Measurements from ENCODE around the gene NACC1. TPM values are rescaled to one million over a fixed set of nuclear protein-coding genes. Genes with fewer than 3 reads are reported as not detected.
"Not testable (repeated sequence)": the region's sequence is repeated elsewhere in the genome, so short reads cannot be mapped to it uniquely, and the experiment has no call there.

NACC1 gene
- total RNA-seq, 1 donor: 16.0 TPM

GRCh38 chr19:13165162-13165997 lies 47.3 kb downstream of the NACC1 start:
- Histone ChIP-seq H3K4me1 (ENCODE audit: insufficient read depth, low read length) (peaks cover 98% of the 10 kb centered on the region), H3K9me3 (ENCODE audit: low read depth, low read length) (no peaks in the 10 kb centered on the region), H3K4me3 (ENCODE audit: low read length) (no peak overlapping the region), H3K27me3 (ENCODE audit: insufficient read depth, low read length) (no peaks in the 10 kb centered on the region)

- not testable (repeated sequence) for H3K27me3 ChIP-seq (ENCODE audit: insufficient read depth, low read length); H3K9me3 ChIP-seq (ENCODE audit: low read depth, low read length); H3K4me3 ChIP-seq (ENCODE audit: low read length)
- H3K4me1 ChIP-seq (ENCODE audit: insufficient read depth, low read length): peaks cover 98% of the 10 kb centered on the region
Observed at GRCh38 chr19:13166151-13166550, 48.1 kb downstream of the NACC1 start.

GRCh38 chr19:13169769-13170168 lies 51.7 kb downstream of the NACC1 start:
- H3K4me3 ChIP-seq (ENCODE audit: low read length): no peak overlapping the region
- H3K4me1 ChIP-seq (ENCODE audit: insufficient read depth, low read length): peaks cover 90% of the 10 kb centered on the region
- no peaks in the 10 kb centered on the region for H3K27me3 ChIP-seq (ENCODE audit: insufficient read depth, low read length)
- H3K9me3 ChIP-seq (ENCODE audit: low read depth, low read length): no peaks in the 10 kb centered on the region

GRCh38 chr19:13171146-13171545 lies 53.1 kb downstream of the NACC1 start:
- Histone ChIP-seq H3K4me1 (ENCODE audit: insufficient read depth, low read length) (peaks cover 76% of the 10 kb centered on the region), H3K27me3 (ENCODE audit: insufficient read depth, low read length) (no peaks in the 10 kb centered on the region), H3K9me3 (ENCODE audit: low read depth, low read length) (no peaks in the 10 kb centered on the region), H3K4me3 (ENCODE audit: low read length) (no peak overlapping the region)

GRCh38 chr19:13172346-13173138 lies 54.5 kb downstream of the NACC1 start:
- Histone ChIP-seq H3K9me3 (ENCODE audit: low read depth, low read length) (no peaks in the 10 kb centered on the region), H3K4me1 (ENCODE audit: insufficient read depth, low read length) (peaks cover 62% of the 10 kb centered on the region), H3K4me3 (ENCODE audit: low read length) (no peak overlapping the region), H3K27me3 (ENCODE audit: insufficient read depth, low read length) (no peaks in the 10 kb centered on the region)

GRCh38 chr19:13173139-13173737 lies 55.2 kb downstream of the NACC1 start:
- Histone ChIP-seq H3K4me1 (ENCODE audit: insufficient read depth, low read length) (peaks cover 57% of the 10 kb centered on the region), H3K9me3 (ENCODE audit: low read depth, low read length) (no peaks in the 10 kb centered on the region), H3K27me3 (ENCODE audit: insufficient read depth, low read length) (no peaks in the 10 kb centered on the region), H3K4me3 (ENCODE audit: low read length) (no peak overlapping the region)

GRCh38 chr19:13176345-13176744 lies 58.3 kb downstream of the NACC1 start:
- no peak overlapping the region for H3K4me3 ChIP-seq (ENCODE audit: low read length)
- no peaks in the 10 kb centered on the region for H3K27me3 ChIP-seq (ENCODE audit: insufficient read depth, low read length)
- H3K4me1 ChIP-seq (ENCODE audit: insufficient read depth, low read length): peaks cover 37% of the 10 kb centered on the region

GRCh38 chr19:13177584-13177983 lies 59.5 kb downstream of the NACC1 start:
- peaks cover 34% of the 10 kb centered on the region for H3K4me1 ChIP-seq (ENCODE audit: insufficient read depth, low read length)
- H3K9me3 ChIP-seq (ENCODE audit: low read depth, low read length); H3K4me3 ChIP-seq (ENCODE audit: low read length); H3K27me3 ChIP-seq (ENCODE audit: insufficient read depth, low read length): not testable (repeated sequence)

More at GRCh38 chr19:13176345-13176744, 58.3 kb downstream of the NACC1 start:
- H3K9me3 ChIP-seq (ENCODE audit: low read depth, low read length): no peaks in the 10 kb centered on the region

- H3K27me3 ChIP-seq (ENCODE audit: insufficient read depth, low read length); H3K9me3 ChIP-seq (ENCODE audit: low read depth, low read length); H3K4me3 ChIP-seq (ENCODE audit: low read length): not testable (repeated sequence)
- peaks cover 27% of the 10 kb centered on the region for H3K4me1 ChIP-seq (ENCODE audit: insufficient read depth, low read length)
Observed at GRCh38 chr19:13178291-13178690, 60.2 kb downstream of the NACC1 start.

GRCh38 chr19:13181747-13182388 lies 63.8 kb downstream of the NACC1 start:
- Histone ChIP-seq H3K4me3 (ENCODE audit: low read length) (no peak overlapping the region), H3K9me3 (ENCODE audit: low read depth, low read length) (no peaks in the 10 kb centered on the region), H3K4me1 (ENCODE audit: insufficient read depth, low read length) (peaks cover 20% of the 10 kb centered on the region), H3K27me3 (ENCODE audit: insufficient read depth, low read length) (no peaks in the 10 kb centered on the region)

GRCh38 chr19:13184926-13185325 lies 66.9 kb downstream of the NACC1 start:
- H3K9me3 ChIP-seq (ENCODE audit: low read depth, low read length); H3K4me3 ChIP-seq (ENCODE audit: low read length); H3K27me3 ChIP-seq (ENCODE audit: insufficient read depth, low read length): not testable (repeated sequence)
- peaks cover 23% of the 10 kb centered on the region for H3K4me1 ChIP-seq (ENCODE audit: insufficient read depth, low read length)

- peaks cover 19% of the 10 kb centered on the region for H3K4me1 ChIP-seq (ENCODE audit: insufficient read depth, low read length)
- not testable (repeated sequence) for H3K27me3 ChIP-seq (ENCODE audit: insufficient read depth, low read length)
Observed at GRCh38 chr19:13185763-13186657, 67.9 kb downstream of the NACC1 start.

GRCh38 chr19:13186688-13187087 lies 68.6 kb downstream of the NACC1 start:
- not testable (repeated sequence) for H3K9me3 ChIP-seq (ENCODE audit: low read depth, low read length); H3K4me3 ChIP-seq (ENCODE audit: low read length); H3K27me3 ChIP-seq (ENCODE audit: insufficient read depth, low read length)
- peaks cover 17% of the 10 kb centered on the region for H3K4me1 ChIP-seq (ENCODE audit: insufficient read depth, low read length)

More at GRCh38 chr19:13185763-13186657, 67.9 kb downstream of the NACC1 start:
- H3K4me3 ChIP-seq (ENCODE audit: low read length); H3K9me3 ChIP-seq (ENCODE audit: low read depth, low read length): not testable (repeated sequence)

GRCh38 chr19:13187419-13187818 lies 69.4 kb downstream of the NACC1 start:
- Histone ChIP-seq H3K27me3 (ENCODE audit: insufficient read depth, low read length) (no peaks in the 10 kb centered on the region), H3K4me3 (ENCODE audit: low read length) (no peak overlapping the region), H3K9me3 (ENCODE audit: low read depth, low read length) (no peaks in the 10 kb centered on the region), H3K4me1 (ENCODE audit: insufficient read depth, low read length) (peaks cover 11% of the 10 kb centered on the region)
